ENCODE measurements around the gene DCHS2.
A peak's percentile ranks its signal among the peaks of the same experiment; 100 is the strongest.

Gene DCHS2

DNA sequence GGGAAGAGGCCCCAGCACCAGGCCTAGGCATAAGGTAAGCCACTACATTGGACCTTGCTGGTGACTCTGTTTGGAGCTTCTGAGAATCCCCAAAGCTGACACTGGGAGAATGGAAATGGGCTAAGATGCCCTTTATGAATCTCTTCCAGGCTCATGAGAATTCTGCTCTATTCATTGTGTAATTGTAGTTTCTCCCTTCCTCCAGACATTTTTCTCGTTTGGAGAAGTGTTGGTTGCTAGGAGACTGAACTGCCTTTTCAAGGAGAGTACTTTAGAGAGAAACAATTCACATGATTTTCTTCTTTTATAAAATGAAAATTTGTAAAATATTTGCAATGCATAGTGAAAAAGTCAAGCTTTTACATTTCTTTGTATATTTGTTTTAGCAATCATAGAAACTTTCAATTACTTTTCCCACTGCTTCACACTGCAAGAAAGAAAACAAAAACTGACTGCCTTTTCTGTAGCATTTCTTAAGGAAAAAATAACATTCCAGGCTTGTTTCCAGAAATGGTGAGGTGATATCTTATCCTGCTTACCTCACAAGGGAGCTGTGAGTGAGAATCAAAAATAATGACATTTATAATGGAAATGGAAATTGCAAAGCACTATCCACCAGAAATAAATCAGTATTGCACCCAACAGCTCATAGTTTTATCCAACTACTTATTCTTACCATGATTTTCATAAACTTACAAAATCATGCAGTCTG, 24.9 kb upstream of the DCHS2 start:
- H3K9me3 ChIP-seq (ENCODE audit: control insufficient read depth, low read length) = no peaks in the 10 kb centered on the region
- no peak overlapping the region for H3K27ac ChIP-seq (ENCODE audit: insufficient read depth, low read depth, low read length, poor library complexity, severe bottlenecking)
- H3K27me3 ChIP-seq (ENCODE audit: control insufficient read depth, insufficient read depth, low read length, poor library complexity, severe bottlenecking) = no peaks in the 10 kb centered on the region
- no peaks in the 10 kb centered on the region for H3K36me3 ChIP-seq (ENCODE audit: control insufficient read depth, insufficient read depth, low read length)
- 50% methylated on average over 1 of the region's 1 CpG; no CpG with 5 or more reads in 1 of the 2 experiments for WGBS, 2 experiments
- H3K4me3 ChIP-seq (ENCODE audit: insufficient read depth, low read depth, low read length) = no peak overlapping the region
- H3K4me1 ChIP-seq (ENCODE audit: control insufficient read depth, insufficient read depth, low read length) = peaks cover 19% of the 10 kb centered on the region

DNA sequence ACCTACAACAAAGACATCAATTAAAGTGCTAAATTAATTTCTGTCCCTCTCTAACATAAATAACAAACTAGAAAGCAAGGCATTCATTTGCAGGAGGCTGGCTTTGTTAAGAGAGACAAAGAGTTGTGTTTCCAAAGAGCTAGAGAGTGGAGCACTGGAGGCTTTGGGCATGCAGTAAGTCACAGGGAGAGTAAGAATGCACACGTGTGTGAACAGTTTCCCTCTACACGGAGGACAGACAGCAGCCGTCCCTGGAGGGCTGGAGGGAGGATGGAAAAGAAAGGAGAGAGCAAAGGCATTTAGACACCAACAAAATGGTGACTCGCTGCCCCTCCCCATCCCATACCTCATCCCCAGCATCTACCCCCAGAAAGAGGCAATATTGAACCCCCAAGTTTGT, 20.4 kb upstream of the DCHS2 start:
- no peaks in the 10 kb centered on the region for H3K36me3 ChIP-seq (ENCODE audit: control insufficient read depth, insufficient read depth, low read length)
- no peaks in the 10 kb centered on the region for H3K9me3 ChIP-seq (ENCODE audit: control insufficient read depth, low read length)
- no peak overlapping the region for H3K27ac ChIP-seq (ENCODE audit: insufficient read depth, low read depth, low read length, poor library complexity, severe bottlenecking)
- H3K4me1 ChIP-seq (ENCODE audit: control insufficient read depth, insufficient read depth, low read length) = peaks cover 13% of the 10 kb centered on the region
- no peaks in the 10 kb centered on the region for H3K27me3 ChIP-seq (ENCODE audit: control insufficient read depth, insufficient read depth, low read length, poor library complexity, severe bottlenecking)
- WGBS, 2 experiments = 70 to 77% methylated on average over 3 to 4 of the region's 4 CpGs
- H3K4me3 ChIP-seq (ENCODE audit: insufficient read depth, low read depth, low read length) = no peak overlapping the region

DNA sequence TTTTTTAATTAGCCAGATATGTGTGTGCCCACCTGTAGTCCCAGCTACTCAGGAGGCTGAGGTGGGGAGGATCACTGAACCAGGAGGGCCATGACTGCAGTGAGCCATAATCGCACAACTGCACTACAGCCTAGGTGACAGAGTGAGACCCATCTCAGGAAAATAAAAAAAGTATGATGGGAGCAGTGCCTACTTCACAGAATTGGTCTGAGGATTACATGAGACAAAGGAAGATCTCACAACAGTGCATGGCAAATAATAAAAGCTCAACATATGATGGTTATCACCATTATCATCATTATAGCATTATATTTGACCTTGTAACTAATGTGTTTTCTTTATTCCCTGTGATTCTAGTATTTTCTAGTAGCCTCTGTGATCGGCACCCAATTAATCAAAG, 19.9 kb upstream of the DCHS2 start:
- no peaks in the 10 kb centered on the region for H3K9me3 ChIP-seq (ENCODE audit: control insufficient read depth, low read length)
- no peaks in the 10 kb centered on the region for H3K36me3 ChIP-seq (ENCODE audit: control insufficient read depth, insufficient read depth, low read length)
- peaks cover 10% of the 10 kb centered on the region for H3K4me1 ChIP-seq (ENCODE audit: control insufficient read depth, insufficient read depth, low read length)
- H3K27ac ChIP-seq (ENCODE audit: insufficient read depth, low read depth, low read length, poor library complexity, severe bottlenecking) = no peak overlapping the region
- H3K4me3 ChIP-seq (ENCODE audit: insufficient read depth, low read depth, low read length) = no peak overlapping the region
- H3K27me3 ChIP-seq (ENCODE audit: control insufficient read depth, insufficient read depth, low read length, poor library complexity, severe bottlenecking) = no peaks in the 10 kb centered on the region
- WGBS, 2 experiments = 76 to 87% methylated on average over 2 of the region's 2 CpGs

DNA sequence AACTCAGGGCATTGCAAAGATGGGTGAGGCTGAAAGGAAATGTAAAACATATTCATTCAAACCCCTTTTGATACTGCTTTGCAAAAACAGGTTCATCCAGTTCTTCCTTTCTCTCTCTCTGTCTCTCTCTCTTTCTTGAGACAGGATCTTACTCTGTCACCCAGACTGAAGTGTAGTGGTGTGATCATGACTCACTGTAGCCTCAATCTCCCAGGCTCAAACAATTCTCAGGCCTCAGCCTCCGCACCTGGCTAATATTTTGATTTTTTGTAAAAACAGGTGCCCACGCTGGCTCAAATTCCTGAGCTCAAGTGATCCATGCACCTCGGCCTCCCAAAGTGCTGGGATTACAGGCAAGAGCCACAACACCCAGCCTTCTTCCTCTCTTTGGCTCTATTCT, 15.6 kb upstream of the DCHS2 start:
- Histone ChIP-seq H3K27ac (ENCODE audit: insufficient read depth, low read depth, low read length, poor library complexity, severe bottlenecking) (no peak overlapping the region), H3K4me1 (ENCODE audit: control insufficient read depth, insufficient read depth, low read length) (no peaks in the 10 kb centered on the region), H3K9me3 (ENCODE audit: control insufficient read depth, low read length) (no peaks in the 10 kb centered on the region), H3K27me3 (ENCODE audit: control insufficient read depth, insufficient read depth, low read length, poor library complexity, severe bottlenecking) (no peaks in the 10 kb centered on the region), H3K4me3 (ENCODE audit: insufficient read depth, low read depth, low read length) (no peak overlapping the region), H3K36me3 (ENCODE audit: control insufficient read depth, insufficient read depth, low read length) (no peaks in the 10 kb centered on the region)
- WGBS, 2 experiments = 90 to 91% methylated on average over 3 of the region's 3 CpGs

DNA sequence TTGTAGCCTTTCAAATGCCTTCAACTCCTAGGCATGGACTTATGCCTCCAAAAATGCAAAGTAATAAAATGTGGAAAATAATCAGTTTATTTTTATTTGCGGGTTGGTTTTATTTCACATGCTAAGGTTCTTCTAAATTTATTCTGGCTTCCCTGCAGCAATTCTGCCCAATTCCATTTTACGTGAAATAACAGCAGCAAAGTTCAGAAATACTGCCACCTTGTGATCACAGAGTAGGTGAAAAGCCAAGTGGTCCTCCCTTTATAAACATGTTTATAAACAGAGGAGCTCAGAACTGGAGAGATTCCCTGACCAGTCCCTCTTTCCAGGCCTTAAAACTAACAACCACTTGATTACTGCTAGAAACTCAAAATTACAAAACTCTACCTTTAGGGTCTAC, 14.7 kb upstream of the DCHS2 start:
- WGBS, 2 experiments = 19 to 29% methylated on average over 1 to 2 of the region's 2 CpGs
- H3K27ac ChIP-seq (ENCODE audit: insufficient read depth, low read depth, low read length, poor library complexity, severe bottlenecking) = no peak overlapping the region
- H3K9me3 ChIP-seq (ENCODE audit: control insufficient read depth, low read length) = no peaks in the 10 kb centered on the region
- no peaks in the 10 kb centered on the region for H3K4me1 ChIP-seq (ENCODE audit: control insufficient read depth, insufficient read depth, low read length)
- H3K27me3 ChIP-seq (ENCODE audit: control insufficient read depth, insufficient read depth, low read length, poor library complexity, severe bottlenecking) = no peaks in the 10 kb centered on the region
- no peaks in the 10 kb centered on the region for H3K36me3 ChIP-seq (ENCODE audit: control insufficient read depth, insufficient read depth, low read length)
- no peak overlapping the region for H3K4me3 ChIP-seq (ENCODE audit: insufficient read depth, low read depth, low read length)

DNA sequence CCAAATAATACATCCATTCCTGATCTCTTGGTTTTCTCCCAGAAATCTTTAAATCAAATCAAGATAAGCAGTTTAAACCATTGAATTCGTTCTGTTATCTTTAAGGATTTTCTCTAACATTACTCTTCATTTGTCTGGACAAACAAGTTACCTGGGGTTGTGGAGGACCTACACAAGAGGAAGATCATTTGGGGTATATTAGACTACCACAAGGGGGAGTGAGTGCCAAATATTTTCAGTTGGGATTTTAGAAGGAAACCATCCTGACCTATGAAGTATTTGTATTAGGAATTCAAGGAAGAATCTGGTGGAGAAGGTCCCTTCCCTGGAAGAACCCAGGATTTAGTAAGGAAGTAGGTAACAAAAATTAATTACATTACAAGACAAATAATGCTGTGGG, 12.0 kb upstream of the DCHS2 start:
- 27 to 46% methylated on average over 1 of the region's 1 CpG for WGBS, 2 experiments
- H3K27me3 ChIP-seq (ENCODE audit: control insufficient read depth, insufficient read depth, low read length, poor library complexity, severe bottlenecking) = no peaks in the 10 kb centered on the region
- H3K36me3 ChIP-seq (ENCODE audit: control insufficient read depth, insufficient read depth, low read length) = no peaks in the 10 kb centered on the region
- no peaks in the 10 kb centered on the region for H3K9me3 ChIP-seq (ENCODE audit: control insufficient read depth, low read length)
- no peaks in the 10 kb centered on the region for H3K4me1 ChIP-seq (ENCODE audit: control insufficient read depth, insufficient read depth, low read length)
- no peak overlapping the region for H3K4me3 ChIP-seq (ENCODE audit: insufficient read depth, low read depth, low read length)
- no peak overlapping the region for H3K27ac ChIP-seq (ENCODE audit: insufficient read depth, low read depth, low read length, poor library complexity, severe bottlenecking)

DNA sequence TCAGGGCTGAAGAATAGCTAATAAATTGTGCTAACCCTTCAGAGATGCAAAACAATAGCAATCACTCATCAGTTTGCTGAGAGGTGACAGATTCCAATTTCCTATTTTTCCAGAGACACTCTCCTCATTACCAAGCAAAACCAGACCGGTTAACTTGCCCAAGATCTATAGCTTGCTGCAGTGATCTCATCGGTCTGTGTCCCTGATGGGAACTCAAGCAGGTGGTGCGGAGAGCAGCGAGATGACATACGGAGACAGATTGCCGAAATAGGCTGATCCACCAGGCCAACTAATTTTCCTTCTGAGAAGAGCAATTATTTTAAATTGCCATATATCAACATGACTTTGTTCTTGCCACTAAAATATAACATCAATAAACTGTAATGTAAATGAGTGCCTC, 10.5 kb upstream of the DCHS2 start:
- 86 to 90% methylated on average over 6 of the region's 6 CpGs for WGBS, 2 experiments
- Histone ChIP-seq H3K4me1 (ENCODE audit: control insufficient read depth, insufficient read depth, low read length) (no peaks in the 10 kb centered on the region), H3K36me3 (ENCODE audit: control insufficient read depth, insufficient read depth, low read length) (no peaks in the 10 kb centered on the region), H3K27me3 (ENCODE audit: control insufficient read depth, insufficient read depth, low read length, poor library complexity, severe bottlenecking) (no peaks in the 10 kb centered on the region), H3K27ac (ENCODE audit: insufficient read depth, low read depth, low read length, poor library complexity, severe bottlenecking) (no peak overlapping the region), H3K4me3 (ENCODE audit: insufficient read depth, low read depth, low read length) (no peak overlapping the region), H3K9me3 (ENCODE audit: control insufficient read depth, low read length) (no peaks in the 10 kb centered on the region)

DNA sequence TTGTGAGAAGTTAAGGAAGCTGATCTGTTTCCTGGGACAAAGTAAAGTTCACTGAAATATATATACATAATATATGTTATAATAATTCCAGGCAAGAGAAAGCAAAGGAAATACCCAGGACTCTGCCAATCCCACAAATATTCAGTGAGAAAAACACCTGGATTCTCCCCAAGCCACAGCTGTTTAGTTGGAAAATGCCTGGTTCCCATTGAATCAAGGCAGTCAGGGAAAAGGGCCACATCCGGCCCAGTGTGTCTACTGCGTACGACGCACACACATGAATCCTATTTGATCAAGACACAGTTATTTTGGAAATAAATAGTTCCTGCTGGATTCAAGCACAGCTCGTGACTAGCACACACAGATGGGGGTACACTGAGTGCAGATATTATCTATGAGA, 6.3 kb upstream of the DCHS2 start:
- WGBS, 2 experiments = 93 to 98% methylated on average over 5 of the region's 5 CpGs
- Histone ChIP-seq H3K27me3 (ENCODE audit: control insufficient read depth, insufficient read depth, low read length, poor library complexity, severe bottlenecking) (peaks cover 13% of the 10 kb centered on the region), H3K27ac (ENCODE audit: insufficient read depth, low read depth, low read length, poor library complexity, severe bottlenecking) (no peak overlapping the region)

DNA sequence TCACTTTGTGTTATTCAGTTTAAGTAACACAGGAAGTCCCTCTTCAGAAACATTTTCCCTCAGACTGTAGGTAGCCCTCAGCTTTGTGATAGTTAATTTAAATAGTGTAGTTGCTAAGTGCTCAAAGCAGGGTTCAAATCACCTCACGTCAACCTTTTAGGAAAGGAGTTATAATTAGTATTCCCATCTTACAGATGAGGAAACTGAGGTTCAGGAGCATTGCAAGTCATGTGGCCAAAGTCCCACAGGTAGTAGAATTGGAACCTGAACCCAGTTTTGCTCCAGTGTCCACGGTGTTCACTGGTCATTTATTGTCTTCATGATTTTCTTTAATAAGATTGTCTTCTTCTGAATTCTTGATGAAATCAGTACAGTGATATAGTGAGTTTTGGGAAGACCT, 4.3 kb upstream of the DCHS2 start:
- H3K4me1 ChIP-seq (ENCODE audit: control insufficient read depth, insufficient read depth, low read length) = no peaks in the 10 kb centered on the region
- WGBS, 2 experiments = 95 to 97% methylated on average over 2 of the region's 2 CpGs
- H3K27me3 ChIP-seq (ENCODE audit: control insufficient read depth, insufficient read depth, low read length, poor library complexity, severe bottlenecking) = peaks cover 33% of the 10 kb centered on the region
- no peak overlapping the region for H3K4me3 ChIP-seq (ENCODE audit: insufficient read depth, low read depth, low read length)
- no peaks in the 10 kb centered on the region for H3K36me3 ChIP-seq (ENCODE audit: control insufficient read depth, insufficient read depth, low read length)
- no peak overlapping the region for H3K27ac ChIP-seq (ENCODE audit: insufficient read depth, low read depth, low read length, poor library complexity, severe bottlenecking)
- H3K9me3 ChIP-seq (ENCODE audit: control insufficient read depth, low read length) = no peaks in the 10 kb centered on the region

More for the DNA sequence above, 6.3 kb upstream of the DCHS2 start:
- Histone ChIP-seq H3K4me1 (ENCODE audit: control insufficient read depth, insufficient read depth, low read length) (no peaks in the 10 kb centered on the region), H3K9me3 (ENCODE audit: control insufficient read depth, low read length) (no peaks in the 10 kb centered on the region), H3K4me3 (ENCODE audit: insufficient read depth, low read depth, low read length) (no peak overlapping the region), H3K36me3 (ENCODE audit: control insufficient read depth, insufficient read depth, low read length) (no peaks in the 10 kb centered on the region)

DNA sequence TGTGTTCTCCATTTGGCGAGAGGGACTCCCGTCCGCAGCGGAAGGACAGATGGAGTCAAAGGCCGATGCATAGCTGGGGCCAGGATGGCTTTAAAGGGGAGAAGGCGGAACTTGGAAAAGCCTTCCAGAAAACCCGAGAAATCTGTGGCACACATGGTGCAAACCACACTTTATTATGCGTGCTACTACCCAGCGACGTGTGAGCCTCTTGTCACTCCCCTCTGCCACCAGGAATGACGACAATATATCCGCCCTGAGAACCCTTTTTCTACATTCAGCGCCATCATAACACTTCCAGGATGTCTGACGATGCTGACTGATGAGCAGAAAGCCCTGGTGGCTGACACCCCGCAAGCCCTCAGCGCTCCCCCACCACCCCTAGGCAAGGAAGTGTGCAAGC, 689 bp upstream of the DCHS2 start:
- Histone ChIP-seq H3K4me1 (ENCODE audit: control insufficient read depth, insufficient read depth, low read length) (no peaks in the 10 kb centered on the region), H3K36me3 (ENCODE audit: control insufficient read depth, insufficient read depth, low read length) (no peaks in the 10 kb centered on the region), H3K27ac (ENCODE audit: insufficient read depth, low read depth, low read length, poor library complexity, severe bottlenecking) (no peak overlapping the region), H3K9me3 (ENCODE audit: control insufficient read depth, low read length) (no peaks in the 10 kb centered on the region), H3K4me3 (ENCODE audit: insufficient read depth, low read depth, low read length) (peak overlapping the region; percentile 43), H3K27me3 (ENCODE audit: control insufficient read depth, insufficient read depth, low read length, poor library complexity, severe bottlenecking) (peaks cover 62% of the 10 kb centered on the region)
- 38 to 44% methylated on average over 16 of the region's 16 CpGs for WGBS, 2 experiments

Measured in ectodermal cell (in vitro differentiated cells).